Right atrium auricular region (tissue), 2 donors: Measurements from ENCODE around the gene RNF220. TPM values are rescaled to one million over a fixed set of nuclear protein-coding genes. Genes with fewer than 3 reads are reported as not detected.
A peak's percentile ranks its signal among the peaks of the same experiment; 100 is the strongest.

Source experiments
- DNase-seq: peaks from one replicate; pipeline ENCODE4 v3.0.0-alpha.2; 2019; ENCODE audit warnings: low spot score
- H3K27ac ChIP-seq, 2 donors: fragments of 200-600 bp; sonication (generic); 1 replicate in 1 of 2; 2 replicates in 1 of 2; pipeline ENCODE4 v1.5.1; 2016 to 2019
- H3K27me3 ChIP-seq, 2 donors: fragments of 200-600 bp; sonication (generic); one replicate each; pipeline versions ENCODE4 v1.5.1 to v1.6.0; 2017 to 2019
- H3K36me3 ChIP-seq: fragments of 200-600 bp; sonication (generic); one replicate; pipeline ENCODE4 v1.5.1; 2016
- H3K4me1 ChIP-seq, 2 donors: fragments of 200-600 bp; sonication (generic); one replicate each; pipeline versions ENCODE4 v1.5.1 to v1.6.0; 2017 to 2019
- H3K4me3 ChIP-seq, 2 donors: fragments of 200-600 bp; sonication (generic); 1 replicate in 1 of 2; 2 replicates in 1 of 2; pipeline ENCODE4 v1.5.1; 2017 to 2019; ENCODE audit warnings: mild to moderate bottlenecking in 1 of 2, moderate library complexity in 1 of 2
- H3K9me3 ChIP-seq, 2 donors: fragments of 200-600 bp; sonication (generic); one replicate each; pipeline ENCODE4 v1.5.1; 2019
- CTCF ChIP-seq, 2 donors: fragments of 200-600 bp; sonication (generic); IDR thresholded peaks; one replicate each; pipeline ENCODE4 v1.5.1; 2019; ENCODE audit warnings: antibody characterized with exemption in 2 of 2
- total RNA-seq, 2 donors: library from RNA; depleted of rRNA; stranded (reverse); fragments of >200 nt; gene quantifications; one replicate each; pipeline ENCODE4 v1.1.0, GENCODE V29; 2016

Gene RNF220
- total RNA-seq, 2 donors from 2014 or later, result 76.1 to 91.6 TPM

DNA sequence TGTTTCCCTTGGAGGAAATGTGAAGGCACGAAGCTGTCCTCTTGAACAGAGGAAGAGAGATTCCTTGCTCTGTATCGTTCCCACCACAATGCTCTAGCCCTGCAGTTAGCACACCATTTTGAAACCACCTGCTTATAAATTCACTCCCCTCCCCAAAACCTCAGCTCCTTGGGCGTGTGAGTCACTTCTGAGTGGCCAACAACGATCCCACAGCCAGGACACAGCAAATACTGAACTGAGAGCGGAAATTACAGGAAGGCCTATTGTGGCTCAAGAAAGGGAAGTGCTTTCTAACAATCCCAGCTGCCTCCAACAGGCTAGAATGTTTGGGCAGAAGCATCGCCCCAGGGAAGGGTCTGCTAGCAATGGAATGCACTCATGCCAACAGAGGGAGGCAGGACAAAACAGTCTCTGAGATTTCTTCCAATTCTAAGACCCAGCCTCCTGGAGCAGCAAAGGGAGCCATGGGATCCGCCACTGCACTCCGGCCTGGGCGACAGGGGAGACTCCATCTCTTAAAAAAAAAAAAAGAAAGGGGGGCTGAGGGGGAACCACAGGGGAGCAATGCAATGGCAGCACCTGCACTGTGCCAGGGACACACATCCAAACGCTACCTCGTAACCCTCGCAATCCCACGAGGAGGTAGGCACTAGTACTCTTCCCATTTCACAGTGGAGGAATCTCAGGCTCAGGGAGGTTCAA is 267.4 kb downstream of the RNF220 start:
- H3K4me3 ChIP-seq, result no peak overlapping the region
- peak overlapping the region; percentile 96 to 97 for H3K27ac ChIP-seq
- no peak for TF ChIP-seq CTCF (IDR thresholded peaks at IDR 0.05)
- no peaks in the 10 kb centered on the region for H3K27me3 ChIP-seq
- no peaks in the 10 kb centered on the region for H3K36me3 ChIP-seq
- no peaks in the 10 kb centered on the region for H3K9me3 ChIP-seq
- peaks cover 0 to 44% of the 10 kb centered on the region in 2 donors for H3K4me1 ChIP-seq
- DNase-seq, result peak; percentile 62

DNA sequence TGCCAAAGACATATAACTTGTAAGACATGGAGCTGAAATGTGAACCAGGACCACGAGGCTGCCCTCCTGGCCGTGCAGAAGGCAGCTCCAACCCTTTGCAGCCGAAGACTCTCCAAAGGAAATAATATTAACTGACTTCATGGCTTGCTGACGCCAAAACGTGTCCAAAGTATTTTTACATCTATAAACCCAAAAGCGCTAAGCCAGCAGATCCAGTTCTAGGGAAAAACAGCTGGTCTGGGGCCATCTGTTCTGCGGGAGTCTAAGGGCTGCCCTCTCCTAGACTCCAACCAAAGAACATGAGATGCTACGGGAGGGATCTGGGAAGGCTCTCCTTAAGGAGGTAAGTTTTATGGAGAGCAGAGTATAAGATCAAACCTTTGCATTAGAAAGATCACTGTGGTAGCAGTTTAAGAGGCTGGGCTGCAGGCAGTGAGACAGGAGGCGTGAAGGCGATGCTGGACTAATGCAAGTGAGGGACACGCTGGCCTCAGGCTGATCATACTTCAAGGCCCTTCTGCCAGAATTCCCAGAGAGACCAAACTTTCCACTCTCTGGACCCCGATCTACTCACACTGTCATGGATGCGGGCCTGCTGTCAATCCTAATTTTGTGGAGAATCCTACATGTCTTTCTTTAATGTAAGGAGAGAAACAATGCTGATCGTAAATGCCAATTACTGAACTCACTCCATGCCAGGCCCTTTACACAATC is 268.1 kb downstream of the RNF220 start:
- Histone ChIP-seq H3K9me3 (no peaks in the 10 kb centered on the region), H3K4me3 (peak overlapping the region; percentile 59 to 68), H3K27me3 (no peaks in the 10 kb centered on the region), H3K4me1 (peaks cover 0 to 44% of the 10 kb centered on the region in 2 donors), H3K36me3 (no peaks in the 10 kb centered on the region), H3K27ac (peak overlapping the region; percentile 96 to 97)
- no peak for DNase-seq
- no peak for TF ChIP-seq CTCF (IDR thresholded peaks at IDR 0.05)

- Histone ChIP-seq H3K27me3 (no peaks in the 10 kb centered on the region), H3K4me1 (peaks cover 0 to 45% of the 10 kb centered on the region in 2 donors), H3K4me3 (peak overlapping the region; percentile 59 to 68), H3K36me3 (no peaks in the 10 kb centered on the region), H3K9me3 (no peaks in the 10 kb centered on the region), H3K27ac (peak overlapping the region; percentile 96 to 97)
- no peak for DNase-seq
- no peak for TF ChIP-seq CTCF (IDR thresholded peaks at IDR 0.05)
Observed at GRCh38 chr1:44673675-44674112, 268.6 kb downstream of the RNF220 start.

GRCh38 chr1:44674113-44675000 is 269.3 kb downstream of the RNF220 start, which contains the start of the genes ARMH1 and TMEM53:
TSS of gene ARMH1 (plus strand) at chr1:44674714. CDS start at chr1:44689698, 14,984 bp downstream.
TSS of gene TMEM53 (minus strand) at chr1:44674481. CDS start at chr1:44674391, 90 bp downstream.
- peak; percentile 100 for DNase-seq
- H3K4me1 ChIP-seq, result peaks cover 0 to 51% of the 10 kb centered on the region in 2 donors
- H3K9me3 ChIP-seq, result no peaks in the 10 kb centered on the region
- H3K36me3 ChIP-seq, result no peaks in the 10 kb centered on the region
- no peak for TF ChIP-seq CTCF (IDR thresholded peaks at IDR 0.05)
- no peaks in the 10 kb centered on the region for H3K27me3 ChIP-seq
- peak within 1 kb of the TSS; percentile 59 to 68 for H3K4me3 ChIP-seq
- peak within 1 kb of the TSS; percentile 96 to 97 for H3K27ac ChIP-seq

DNA sequence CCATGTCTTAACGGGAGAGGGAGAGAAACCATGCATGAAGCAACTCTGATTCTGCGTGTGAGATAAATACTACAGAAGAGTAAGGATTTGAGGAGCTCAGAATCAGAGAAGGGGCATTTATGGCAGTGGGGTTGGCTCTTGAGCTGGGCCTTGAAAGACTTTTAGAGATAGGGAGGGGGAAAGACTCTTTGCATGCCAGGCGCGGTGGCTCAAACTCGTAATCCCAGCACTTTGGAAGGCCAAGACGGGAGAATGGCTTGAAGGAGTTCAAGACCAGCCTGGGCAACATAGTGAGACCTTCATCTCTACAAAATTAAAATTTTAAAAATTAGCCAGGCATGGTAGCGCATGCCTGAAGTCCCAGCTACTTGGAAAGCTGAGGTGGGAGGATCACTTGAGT is 270.1 kb downstream of the RNF220 start:
- Histone ChIP-seq H3K36me3 (no peaks in the 10 kb centered on the region), H3K27me3 (no peaks in the 10 kb centered on the region), H3K27ac (peak overlapping the region; percentile 96 to 97), H3K4me1 (peaks cover 0 to 51% of the 10 kb centered on the region in 2 donors), H3K9me3 (no peaks in the 10 kb centered on the region), H3K4me3 (peak overlapping the region; percentile 59 to 68)
- no peak for TF ChIP-seq CTCF (IDR thresholded peaks at IDR 0.05)
- DNase-seq, result no peak
